Measurements from ENCODE around the gene CHST8. TPM values are rescaled to one million over a fixed set of nuclear protein-coding genes. Genes with fewer than 3 reads are reported as not detected.
A peak's percentile ranks its signal among the peaks of the same experiment; 100 is the strongest.

The CHST8 gene
- polyA plus RNA-seq, 12 donors = 0.08 to 1.7 (median 0.30) TPM; not detected in 3

- peak; percentile 19 for DNase-seq
Measured at GRCh38 chr19:33767898-33768413, 146.2 kb downstream of the CHST8 start.

GRCh38 chr19:33769208-33769607, 147.5 kb downstream of the CHST8 start:
- DNase-seq = no peak

GRCh38 chr19:33770107-33770506, 148.4 kb downstream of the CHST8 start:
- DNase-seq = no peak

GRCh38 chr19:33771384-33772101, 149.8 kb downstream of the CHST8 start:
- peak; percentile 72 for DNase-seq

- no peak for DNase-seq
Measured at GRCh38 chr19:33772102-33772857, 150.5 kb downstream of the CHST8 start.

- no peak for DNase-seq
Measured at GRCh38 chr19:33772858-33773180, 151.1 kb downstream of the CHST8 start.

GRCh38 chr19:33773704-33774624, 152.2 kb downstream of the CHST8 start:
- DNase-seq = no peak

GRCh38 chr19:33774751-33775150, 153.0 kb downstream of the CHST8 start:
- DNase-seq = no peak

GRCh38 chr19:33775731-33776487, 154.2 kb downstream of the CHST8 start:
- no peak for DNase-seq

GRCh38 chr19:33777351-33777750, 155.6 kb downstream of the CHST8 start:
- DNase-seq = no peak

- DNase-seq = no peak
Measured at GRCh38 chr19:33777753-33778088, 156.0 kb downstream of the CHST8 start.

GRCh38 chr19:33778089-33778791, 156.5 kb downstream of the CHST8 start:
- peak; percentile 85 for DNase-seq

- no peak for DNase-seq
Measured at GRCh38 chr19:33779849-33780248, 158.1 kb downstream of the CHST8 start.

- no peak for DNase-seq
Measured at GRCh38 chr19:33780251-33780650, 158.5 kb downstream of the CHST8 start.

- DNase-seq = no peak
Measured at GRCh38 chr19:33780746-33781145, 159.0 kb downstream of the CHST8 start.

GRCh38 chr19:33781415-33781935, 159.7 kb downstream of the CHST8 start:
- no peak for DNase-seq

GRCh38 chr19:33781996-33782395, 160.2 kb downstream of the CHST8 start:
- no peak for DNase-seq

- DNase-seq = no peak
Measured at GRCh38 chr19:33784432-33784831, 162.7 kb downstream of the CHST8 start.

- DNase-seq = no peak
Measured at GRCh38 chr19:33785795-33786194, 164.0 kb downstream of the CHST8 start.

- no peak for DNase-seq
Measured at GRCh38 chr19:33788676-33789075, 166.9 kb downstream of the CHST8 start.

- DNase-seq = no peak
Measured at GRCh38 chr19:33789344-33789743, 167.6 kb downstream of the CHST8 start.
